GM12878 (cell line): ENCODE data around the gene SELPLG. TPM values are rescaled to one million over a fixed set of nuclear protein-coding genes. Genes with fewer than 3 reads are reported as not detected.
"Not testable (repeated sequence)": the region's sequence is repeated elsewhere in the genome, so short reads cannot be mapped to it uniquely, and the experiment has no call there.

Experiments used
- ATAC-seq: fragments of 200-7000 bp; cut with Tn5 transposase; 3 replicates; pipeline ENCODE4 v1.9.1; 2020; ENCODE audit warnings: mild to moderate bottlenecking, moderate library complexity
- BruUV-seq: library from RNA; stranded (reverse); fragments of 400-500 nt; replicated peaks from 2 replicates; lab custom pipeline; 2021; lab: Mats Ljungman, UMichigan
- CTCF ChIA-PET: fragments of 300-600 bp; sonication (Branson Sonifier 250); formaldehyde crosslinking; extraction: SDS; loops from one replicate; lab custom pipeline; 2021; ENCODE audit warnings: inconsistent platforms; lab: Yijun Ruan, JAX
- POLR2A ChIA-PET: fragments of 350-600 bp; formaldehyde crosslinking; extraction: SDS; loops from one replicate; lab custom pipeline; 2021; ENCODE audit warnings: inconsistent platforms; lab: Charles Lee
- RAD21 ChIA-PET: fragments of 300-600 bp; sonication (Branson Sonifier 250); formaldehyde crosslinking; loops from one replicate; lab custom pipeline; 2023; ENCODE audit warnings: antibody characterized with exemption; ENCODE audit not compliant: unreplicated experiment; lab: Charles Lee
- SMC1A ChIA-PET: fragments of 300-600 bp; sonication (Branson Sonifier 250); formaldehyde crosslinking; loops from one replicate; lab custom pipeline; 2023; ENCODE audit not compliant: unreplicated experiment, uncharacterized antibody; lab: Charles Lee
- DNase-seq: peaks from one replicate; pipeline ENCODE4 v3.0.0-alpha.2; 2011; ENCODE audit warnings: low read depth, low spot score
- FAIRE-seq: peaks from 3 replicates; lab custom pipeline; 2011; peaks lifted over from hg19 to GRCh38; lab: Jason Lieb, UNC
- H2AFZ ChIP-seq: 2 replicates; pipeline ENCODE4 v1.6.0; 2011; ENCODE audit warnings: low read depth, low read length, control low read depth; ENCODE audit not compliant: control insufficient read depth
- H3K27ac ChIP-seq: 2 replicates; pipeline ENCODE4 v1.5.1; 2011; ENCODE audit warnings: control low read depth; ENCODE audit not compliant: control insufficient read depth, insufficient read depth
- H3K27me3 ChIP-seq, 2 experiments: replicated peaks in 1 of 2; 2 replicates each; pipeline versions ENCODE4 v1.6.0 to v1.6.1; 2011; ENCODE audit warnings: low read length in 1 of 2; ENCODE audit not compliant: control insufficient read depth in 2 of 2, insufficient read depth in 2 of 2
- H3K36me3 ChIP-seq, 2 experiments: 2 replicates each; pipeline ENCODE4 v1.5.1; 2011; ENCODE audit warnings: low read length in 1 of 2; ENCODE audit not compliant: control insufficient read depth in 2 of 2, insufficient read depth in 2 of 2
- H3K4me1 ChIP-seq: 2 replicates; pipeline ENCODE4 v1.6.1; 2011; ENCODE audit warnings: mild to moderate bottlenecking, low read length, moderate library complexity, mixed read lengths; ENCODE audit not compliant: control insufficient read depth, insufficient read depth
- H3K4me2 ChIP-seq: 2 replicates; pipeline ENCODE4 v1.6.0; 2011; ENCODE audit warnings: control low read depth; ENCODE audit not compliant: control insufficient read depth, insufficient read depth
- H3K4me3 ChIP-seq: fragments of 200-600 bp; sonication (generic); 2 replicates; pipeline ENCODE4 v1.5.1; 2016
- H3K79me2 ChIP-seq: 2 replicates; pipeline ENCODE4 v1.6.0; 2011; ENCODE audit warnings: low read length; ENCODE audit not compliant: control insufficient read depth, insufficient read depth
- H3K9ac ChIP-seq: 2 replicates; pipeline ENCODE4 v1.8.0; 2011; ENCODE audit warnings: low read length, control low read depth, mixed read lengths; ENCODE audit not compliant: control insufficient read depth, insufficient read depth
- H3K9me3 ChIP-seq: replicated peaks from 3 replicates; pipeline ENCODE4 v1.5.1; 2011; ENCODE audit warnings: mild to moderate bottlenecking, low read length; ENCODE audit not compliant: control insufficient read depth, insufficient read depth
- H4K20me1 ChIP-seq: 2 replicates; pipeline ENCODE4 v1.6.0; 2011; ENCODE audit not compliant: control insufficient read depth, insufficient read depth
- E2F4 ChIP-seq: IDR thresholded peaks from 2 replicates; pipeline ENCODE4 v1.6.1; 2012; ENCODE audit warnings: low read depth, low read length, improper control_type of control experiment
- KAT2A ChIP-seq: conservative IDR thresholded peaks from 2 replicates; pipeline ENCODE4 v1.6.1; 2011; ENCODE audit warnings: low read depth, low read length; ENCODE audit not compliant: control insufficient read depth
- SP1 ChIP-seq: IDR thresholded peaks from one replicate; pipeline ENCODE4 v1.6.1; 2011; ENCODE audit warnings: low read depth, low read length
- SUZ12 ChIP-seq: fragments of 200-600 bp; sonication (generic); IDR thresholded peaks from one replicate; pipeline ENCODE4 v1.6.1; 2018; ENCODE audit warnings: antibody characterized with exemption, mild to moderate bottlenecking; ENCODE audit not compliant: unreplicated experiment
- WGBS: methylation state at CpG from one replicate; pipeline ENCODE4 v1.1.6; 2016; ENCODE audit warnings: low lambda C conversion rate; ENCODE audit not compliant: insufficient replicate concordance, insufficient coverage; ENCODE audit errors: missing lambda C conversion rate; 5-methylcytosine and 5-hydroxymethylcytosine counted together
- in situ Hi-C: fragments of 300-500 bp; cut with MboI; formaldehyde crosslinking; loops from 9 replicates; pipeline ENCODE4 v1.14.3; 2018; ENCODE audit warnings: mixed read lengths
- intact Hi-C: fragments of 100-400 bp; cut with micrococcal nuclease; formaldehyde crosslinking; loops from one replicate; pipeline ENCODE4 v1.14.2; 2022; ENCODE audit not compliant: unreplicated experiment
- polyA plus RNA-seq, 11 experiments: library from polyadenylated mRNA; depleted of rRNA in 4 of 11; unstranded in 6 of 11; stranded (reverse) in 5 of 11; fragments of >200 nt; fragmentation: Nextera tagmentation in 4 of 11; fragmentation: Illumina TruSeq in 1 of 11; extraction: Ambion mirVana in 4 of 11; extraction: Trizol in 1 of 11; gene quantifications; 1 replicate in 1 of 11; 2 replicates in 10 of 11; pipeline versions ENCODE4 v1.2.1 to v1.2.3, GENCODE V29; 2011 to 2016; ENCODE audit warnings: inconsistent platforms in 2 of 11, missing spikeins in 2 of 11, low read depth in 1 of 11
- total RNA-seq, 4 experiments: library from RNA; depleted of rRNA in 3 of 4; stranded (reverse); fragments of >200 nt in 3 of 4; fragmentation: Illumina TruSeq in 1 of 4; extraction: Trizol in 1 of 4; gene quantifications; 2 replicates each; pipeline versions ENCODE4 v1.2.1 to v1.2.3, GENCODE V29; 2013 to 2021

SELPLG gene
- total and polyA plus RNA-seq, 10 of the 15 experiments (the other 5 are each of a cell fraction or from before 2014, with no cell fraction given): 3.2 to 32.3 (median 23.9) TPM

GRCh38 chr12:108590463-108590862, 43.2 kb downstream of the SELPLG start:
- intact Hi-C loops, BruUV-seq, H3K27ac ChIP-seq, H2AFZ ChIP-seq, POLR2A ChIA-PET, H3K4me1 ChIP-seq, ATAC-seq, FAIRE-seq, H3K4me3 ChIP-seq, DNase-seq, H4K20me1 ChIP-seq, H3K4me2 ChIP-seq, H3K79me2 ChIP-seq, in situ Hi-C loops, H3K9ac ChIP-seq, H3K9me3 ChIP-seq, SMC1A ChIA-PET, RAD21 ChIA-PET, H3K27me3 ChIP-seq, H3K36me3 ChIP-seq: not testable (repeated sequence)
- 78% methylated on average over 8 of the region's 9 CpGs for WGBS
- CTCF ChIA-PET: interaction anchor here (1.4 kb wide), 1 partner anchor 14 kb away, joined by 3 read pairs; no protein-coding TSS in a partner anchor

DNA sequence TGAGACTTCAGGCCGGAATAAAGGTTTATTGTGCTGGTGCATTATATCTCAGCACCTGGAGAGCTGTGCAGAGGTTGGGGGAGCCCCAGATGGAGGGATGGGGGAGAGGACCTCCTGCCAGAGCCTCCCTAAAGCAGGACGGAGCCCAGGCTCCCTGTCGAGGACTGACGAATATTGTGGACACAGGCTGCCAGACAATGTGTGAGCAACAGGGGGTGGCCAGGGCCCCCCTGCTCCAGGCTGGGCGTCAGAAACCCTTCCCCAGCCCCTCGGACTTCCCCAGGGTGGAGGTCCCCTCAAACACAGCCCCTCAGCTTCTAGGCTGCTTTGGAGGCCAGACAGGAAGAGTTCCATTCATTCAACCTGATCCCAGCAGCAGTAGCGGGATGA, 43.9 kb downstream of the SELPLG start:
- H3K4me1 ChIP-seq: no peaks in the 10 kb centered on the region; the same call in 1 of the 2 replicates
- ATAC-seq (no peak), DNase-seq (no peak), FAIRE-seq (no peak)
- H3K79me2 ChIP-seq: no peaks in the 10 kb centered on the region
- no peak overlapping the region for H3K27ac ChIP-seq
- WGBS: 35% methylated on average over 7 of the region's 7 CpGs
- no TSS peak for BruUV-seq
- RAD21 ChIA-PET: no interaction called here
- no peaks in the 10 kb centered on the region for H3K36me3 ChIP-seq
- intact Hi-C loops (no loop called here), in situ Hi-C loops (no loop called here)
- no peak overlapping the region for H2AFZ ChIP-seq
- H3K4me3 ChIP-seq: no peak overlapping the region
- SMC1A ChIA-PET: no interaction called here
- H3K27me3 ChIP-seq: no peaks in the 10 kb centered on the region
- no peak for TF ChIP-seq SP1
- TF ChIP-seq E2F4: no peak
- no peak for TF ChIP-seq KAT2A
- no peak for TF ChIP-seq SUZ12
- CTCF ChIA-PET: interaction anchor here (1.4 kb wide), 1 partner anchor 14 kb away, joined by 3 read pairs; no protein-coding TSS in a partner anchor
- no peaks in the 10 kb centered on the region for H4K20me1 ChIP-seq
- POLR2A ChIA-PET: no interaction called here
- H3K4me2 ChIP-seq: no peak overlapping the region
- H3K9me3 ChIP-seq: no peaks in the 10 kb centered on the region
- H3K9ac ChIP-seq: no peak overlapping the region
